GM15510 (cell line): ENCODE results near the gene SETD2.

Experiments used
- POLR2A ChIP-seq: IDR thresholded peaks from 3 replicates; pipeline ENCODE4 v1.6.1; 2011; ENCODE audit warnings: borderline replicate concordance; ENCODE audit not compliant: insufficient read length; ENCODE audit errors: extremely low read depth

SETD2 gene

GRCh38 chr3:47057212-47057671 is 106.7 kb downstream of the SETD2 start:
- TF ChIP-seq POLR2A, result no peak

GRCh38 chr3:47056705-47057104 is 107.2 kb downstream of the SETD2 start:
- TF ChIP-seq POLR2A, result no peak

- TF ChIP-seq POLR2A, result no peak
These were observed 109.5 kb downstream of the SETD2 start for GRCh38 chr3:47054412-47054811.

GRCh38 chr3:47047673-47048072 is 116.2 kb downstream of the SETD2 start:
- TF ChIP-seq POLR2A, result no peak

- TF ChIP-seq POLR2A, result no peak
These were observed 116.8 kb downstream of the SETD2 start for GRCh38 chr3:47047069-47047468.

GRCh38 chr3:47042231-47042791 is 121.6 kb downstream of the SETD2 start:
- no peak for TF ChIP-seq POLR2A

GRCh38 chr3:47041114-47041513 is 122.8 kb downstream of the SETD2 start:
- TF ChIP-seq POLR2A, result no peak

GRCh38 chr3:47036145-47036544 is 127.8 kb downstream of the SETD2 start:
- no peak for TF ChIP-seq POLR2A

- no peak for TF ChIP-seq POLR2A
These were observed 128.3 kb downstream of the SETD2 start for GRCh38 chr3:47035645-47036044.

- no peak for TF ChIP-seq POLR2A
These were observed 128.9 kb downstream of the SETD2 start for GRCh38 chr3:47034868-47035489.

GRCh38 chr3:47028667-47029066 is 135.2 kb downstream of the SETD2 start:
- no peak for TF ChIP-seq POLR2A

- TF ChIP-seq POLR2A, result no peak
These were observed 135.8 kb downstream of the SETD2 start for GRCh38 chr3:47028146-47028545.

GRCh38 chr3:47024932-47025331 is 139.0 kb downstream of the SETD2 start:
- TF ChIP-seq POLR2A, result no peak

GRCh38 chr3:47022641-47023071 is 141.3 kb downstream of the SETD2 start:
- TF ChIP-seq POLR2A, result no peak

GRCh38 chr3:47020311-47020710 is 143.6 kb downstream of the SETD2 start:
- no peak for TF ChIP-seq POLR2A

- TF ChIP-seq POLR2A, result no peak
These were observed 144.7 kb downstream of the SETD2 start for GRCh38 chr3:47019201-47019600.
